D721Med (cell line): ENCODE measurements around the gene NF1.

Experiments used
- DNase-seq: peaks from one replicate; pipeline ENCODE4 v3.0.0; 2011; ENCODE audit warnings: low spot score; ENCODE audit not compliant: insufficient read length
- FAIRE-seq: peaks from 2 replicates; lab custom pipeline; 2011; peaks lifted over from hg19 to GRCh38; lab: Jason Lieb, UNC
- CTCF ChIP-seq: IDR thresholded peaks from 2 replicates; pipeline ENCODE4 v1.5.1; 2012; ENCODE audit warnings: mild to moderate bottlenecking, control low read depth; ENCODE audit not compliant: insufficient read depth; ENCODE audit errors: missing control alignments

NF1 gene

GRCh38 chr17:31415004-31415454 lies 320.3 kb downstream of the NF1 start:
- DNase-seq (no peak), FAIRE-seq (no peak)
- no peak for TF ChIP-seq CTCF

GRCh38 chr17:31415640-31416502 lies 321.1 kb downstream of the NF1 start:
- DNase-seq (no peak), FAIRE-seq (no peak)
- no peak for TF ChIP-seq CTCF

- no peak for FAIRE-seq
- TF ChIP-seq CTCF = no peak
- no peak for DNase-seq
Measured at GRCh38 chr17:31416503-31416923, 321.7 kb downstream of the NF1 start.

GRCh38 chr17:31417051-31417792 lies 322.4 kb downstream of the NF1 start:
- no peak for TF ChIP-seq CTCF
- FAIRE-seq (no peak), DNase-seq (no peak)

- DNase-seq (no peak), FAIRE-seq (no peak)
- no peak for TF ChIP-seq CTCF
Measured at GRCh38 chr17:31418773-31419350, 324.1 kb downstream of the NF1 start.

GRCh38 chr17:31422443-31422842 lies 327.7 kb downstream of the NF1 start:
- DNase-seq = no peak
- TF ChIP-seq CTCF = no peak
- no peak for FAIRE-seq
